Hematopoietic multipotent progenitor cell (in vitro differentiated cells): ENCODE measurements around the gene NKPD1. TPM values are rescaled to one million over a fixed set of nuclear protein-coding genes. Genes with fewer than 3 reads are reported as not detected.

ENCODE experiments used
- DNase-seq, 3 donors: peaks; one replicate each; pipeline ENCODE4 v3.0.0-alpha.2; 2011 to 2015; ENCODE audit warnings: low read depth in 2 of 3, low spot score in 2 of 3
- total RNA-seq: library from RNA; depleted of rRNA; stranded (reverse); fragments of >200 nt; gene quantifications from one replicate; pipeline ENCODE4 v1.2.3, GENCODE V29; 2012

NKPD1 gene
- total RNA-seq, 1 donor = 1.6 TPM

DNA sequence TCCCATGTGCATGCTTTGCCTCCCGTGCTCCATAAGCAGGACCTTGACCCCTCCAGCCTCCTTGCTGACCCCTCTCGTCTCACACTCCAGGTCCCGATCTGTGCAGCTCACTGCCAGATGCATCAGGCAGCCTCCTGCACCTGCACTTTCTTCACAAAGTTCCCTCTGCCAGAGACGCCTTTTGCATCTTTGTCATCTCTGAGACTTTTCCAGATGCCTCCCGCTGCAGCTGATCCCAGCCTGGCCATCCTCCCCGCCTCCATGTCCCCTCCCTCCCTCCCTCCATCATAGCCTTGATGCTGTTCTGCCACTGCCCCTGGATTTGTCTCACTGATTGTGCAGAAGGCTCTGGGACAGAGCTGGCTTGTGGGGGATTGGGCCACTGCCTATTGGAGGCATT lies 38.0 kb downstream of the NKPD1 start:
- no peak for DNase-seq

- DNase-seq = no peak
Observed at GRCh38 chr19:45121827-45122345, 38.9 kb downstream of the NKPD1 start.

DNA sequence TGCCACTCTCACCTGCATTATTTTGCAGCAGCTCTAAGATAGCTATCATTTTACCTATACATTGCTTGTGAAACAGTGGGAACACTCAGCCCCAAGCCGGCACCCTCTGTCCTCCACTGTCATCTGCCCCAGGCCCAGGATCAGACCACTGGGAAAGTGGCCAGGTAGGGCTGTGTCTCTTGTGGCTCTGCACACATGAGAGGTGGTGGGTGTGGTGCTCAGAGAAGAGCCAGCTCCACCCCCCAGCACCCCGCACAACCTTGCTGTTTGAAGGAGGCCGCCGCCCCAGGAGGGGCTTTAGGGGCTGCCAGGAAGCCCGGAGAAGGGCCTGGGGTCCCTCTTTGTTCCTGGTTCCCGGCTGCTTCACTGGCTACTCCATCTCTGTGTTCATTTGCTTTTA lies 41.2 kb downstream of the NKPD1 start:
- DNase-seq = no peak

DNA sequence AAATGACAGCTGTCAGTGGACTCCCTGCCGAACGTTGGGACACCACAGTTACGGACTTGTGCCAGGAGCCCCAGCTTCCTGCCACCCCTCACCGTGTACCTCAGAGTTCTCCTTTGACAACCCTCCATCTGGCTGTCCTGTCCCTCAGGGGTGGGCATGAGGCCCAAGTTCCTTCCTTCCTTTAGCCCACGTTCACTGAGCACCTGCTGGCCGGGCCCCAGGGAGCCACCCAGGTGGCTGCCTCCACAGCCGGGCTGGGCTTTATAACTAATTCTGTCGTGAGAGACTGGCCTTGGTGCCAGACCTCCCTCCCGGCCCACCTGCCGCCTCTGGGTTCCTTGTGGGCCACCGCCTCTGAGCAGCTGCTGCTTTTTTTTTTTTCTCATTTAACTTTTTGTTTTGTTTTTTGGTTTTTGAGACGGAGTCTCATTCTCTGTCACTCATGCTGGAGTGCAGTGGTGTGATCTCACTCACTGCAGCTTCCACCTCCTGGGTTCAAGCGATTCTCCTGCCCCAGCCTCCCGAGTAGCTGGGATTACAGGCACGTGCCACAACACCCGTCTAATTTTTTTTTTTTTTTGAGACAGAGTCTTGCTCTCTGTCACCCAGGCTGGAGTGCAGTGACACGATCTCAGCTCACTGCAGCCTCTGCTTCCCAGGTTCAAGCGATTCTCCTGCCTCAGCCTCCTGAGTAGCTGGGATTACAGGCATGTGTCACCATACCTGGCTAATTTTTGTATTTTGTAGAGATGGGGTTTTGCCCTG lies 42.0 kb downstream of the NKPD1 start:
- DNase-seq = peak in 2 of 3 donors; percentile 37 to 73

- DNase-seq = no peak
Observed at GRCh38 chr19:45118106-45118505, 42.7 kb downstream of the NKPD1 start.

GRCh38 chr19:45117671-45118070 lies 43.1 kb downstream of the NKPD1 start:
- no peak for DNase-seq

DNA sequence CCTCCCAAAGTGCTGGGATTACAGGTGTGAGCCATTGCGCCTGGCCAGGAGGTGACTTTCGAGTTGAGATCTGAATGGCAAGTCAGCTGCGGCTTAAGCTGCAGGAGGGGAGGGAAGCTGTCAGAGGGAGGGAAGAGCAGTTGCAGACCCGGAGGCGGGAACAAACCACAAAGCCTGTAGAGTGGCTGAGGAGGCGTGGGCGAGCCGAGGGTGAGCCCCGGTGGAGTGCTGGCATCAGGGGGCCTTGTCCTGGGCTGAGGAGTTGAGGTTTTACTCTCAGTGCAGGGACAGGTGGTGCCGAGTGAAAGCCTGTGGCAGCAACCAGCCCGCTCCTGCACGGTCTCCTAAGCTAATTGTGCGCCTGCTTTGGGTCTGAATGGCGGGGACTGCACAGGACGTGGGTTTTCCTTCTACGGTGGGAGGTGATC lies 43.6 kb downstream of the NKPD1 start:
- peak in 2 of 3 donors; percentile 63 to 89 for DNase-seq

DNA sequence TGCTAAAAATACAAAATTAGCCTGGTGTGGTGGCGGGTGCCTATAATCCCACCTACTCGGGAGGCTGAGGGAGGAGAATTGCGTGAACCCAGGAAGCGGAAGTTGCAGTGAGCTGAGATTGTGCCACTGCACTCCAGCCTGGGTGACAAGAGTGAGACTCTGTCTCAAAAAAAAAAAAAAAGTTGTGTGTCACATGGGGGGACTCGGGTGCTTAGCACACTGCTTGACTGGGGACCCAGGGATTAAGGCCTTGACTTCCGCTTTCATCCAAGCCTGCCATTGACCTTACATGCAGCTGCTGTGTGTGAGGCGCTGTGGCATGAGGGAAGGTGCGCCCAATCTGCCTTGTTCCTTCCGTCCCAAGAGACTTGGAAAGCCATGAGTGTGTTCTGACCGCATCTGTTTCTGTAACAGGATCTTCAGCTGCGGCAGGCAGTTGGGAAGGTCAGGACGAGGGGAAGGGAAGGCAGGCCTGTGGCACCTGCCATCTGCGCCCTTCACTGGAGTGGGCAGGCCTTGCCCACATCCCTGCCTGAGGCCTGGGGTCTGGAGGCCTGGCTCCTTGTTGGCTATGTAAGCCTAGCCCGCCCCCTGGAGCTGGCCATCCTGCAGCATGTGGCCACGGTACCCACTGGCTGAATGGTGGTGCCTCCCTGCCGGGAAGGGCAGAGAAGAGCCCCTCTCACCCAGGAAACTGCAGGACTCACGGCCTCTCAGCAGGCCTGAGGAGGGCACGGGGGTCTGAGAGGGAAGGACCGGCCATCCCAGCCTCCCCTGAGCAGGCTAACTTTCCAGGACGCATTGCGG lies 44.8 kb downstream of the NKPD1 start:
- no peak for DNase-seq

GRCh38 chr19:45114116-45114515 lies 46.7 kb downstream of the NKPD1 start:
- DNase-seq = no peak

- no peak for DNase-seq
Observed at GRCh38 chr19:45113628-45114027, 47.2 kb downstream of the NKPD1 start.

- no peak for DNase-seq
Observed at GRCh38 chr19:45112111-45112827, 48.5 kb downstream of the NKPD1 start.

Other genes starting within 250 kb of the NKPD1 start
- gene APOC1, start 246.4 kb downstream of the NKPD1 start, total RNA-seq = 3.0 TPM
- gene APOC4, start 218.7 kb downstream of the NKPD1 start, total RNA-seq = not detected
- 0.27 TPM for gene APOC2, start 214.9 kb downstream of the NKPD1 start, total RNA-seq
- 49.8 TPM for gene CLPTM1, start 205.6 kb downstream of the NKPD1 start, total RNA-seq
- 25.6 TPM for gene RELB, start 159.5 kb downstream of the NKPD1 start, total RNA-seq
- 39.0 TPM for gene CLASRP, start 121.9 kb downstream of the NKPD1 start, total RNA-seq
- gene ZNF296, start 84.5 kb downstream of the NKPD1 start, total RNA-seq = 1.3 TPM
- gene GEMIN7, start 81.7 kb downstream of the NKPD1 start, total RNA-seq = 32.3 TPM
- 21.8 TPM for gene PPP1R37, start 67.8 kb downstream of the NKPD1 start, total RNA-seq
- gene TRAPPC6A, start 17.3 kb upstream of the NKPD1 start, total RNA-seq = 61.9 TPM
- gene BLOC1S3, start 17.8 kb upstream of the NKPD1 start, total RNA-seq = 6.2 TPM
- 0.54 TPM for gene EXOC3L2, start 84.4 kb upstream of the NKPD1 start, total RNA-seq
- 13.5 TPM for gene MARK4, start 90.3 kb upstream of the NKPD1 start, total RNA-seq
- 0.27 TPM for gene CKM, start 161.9 kb upstream of the NKPD1 start, total RNA-seq
- gene KLC3, start 179.8 kb upstream of the NKPD1 start, total RNA-seq = under 0.01 TPM
- gene ERCC2, start 209.6 kb upstream of the NKPD1 start, total RNA-seq = 29.1 TPM
- gene PPP1R13L, start 244.1 kb upstream of the NKPD1 start, total RNA-seq = 2.7 TPM
- gene POLR1G, start 245.7 kb upstream of the NKPD1 start, total RNA-seq = 4.3 TPM